ENCODE data around the gene TPSAB1.

The TPSAB1 gene

DNA sequence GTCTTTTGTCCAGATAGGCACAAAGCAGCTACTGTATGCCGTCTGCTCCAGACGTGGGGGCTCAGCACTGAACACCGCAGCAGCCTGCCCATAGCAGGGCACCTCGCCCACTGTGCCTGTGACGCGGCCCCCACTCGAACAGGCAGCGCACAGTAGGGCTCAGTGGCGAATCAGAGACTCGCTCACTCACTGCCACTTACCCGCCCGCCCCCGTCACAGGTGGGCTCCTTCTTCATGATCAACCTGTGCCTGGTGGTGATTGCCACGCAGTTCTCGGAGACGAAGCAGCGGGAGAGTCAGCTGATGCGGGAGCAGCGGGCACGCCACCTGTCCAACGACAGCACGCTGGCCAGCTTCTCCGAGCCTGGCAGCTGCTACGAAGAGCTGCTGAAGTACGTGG lies 39.1 kb upstream of the TPSAB1 start:
- TF ChIP-seq, protein P1, sequence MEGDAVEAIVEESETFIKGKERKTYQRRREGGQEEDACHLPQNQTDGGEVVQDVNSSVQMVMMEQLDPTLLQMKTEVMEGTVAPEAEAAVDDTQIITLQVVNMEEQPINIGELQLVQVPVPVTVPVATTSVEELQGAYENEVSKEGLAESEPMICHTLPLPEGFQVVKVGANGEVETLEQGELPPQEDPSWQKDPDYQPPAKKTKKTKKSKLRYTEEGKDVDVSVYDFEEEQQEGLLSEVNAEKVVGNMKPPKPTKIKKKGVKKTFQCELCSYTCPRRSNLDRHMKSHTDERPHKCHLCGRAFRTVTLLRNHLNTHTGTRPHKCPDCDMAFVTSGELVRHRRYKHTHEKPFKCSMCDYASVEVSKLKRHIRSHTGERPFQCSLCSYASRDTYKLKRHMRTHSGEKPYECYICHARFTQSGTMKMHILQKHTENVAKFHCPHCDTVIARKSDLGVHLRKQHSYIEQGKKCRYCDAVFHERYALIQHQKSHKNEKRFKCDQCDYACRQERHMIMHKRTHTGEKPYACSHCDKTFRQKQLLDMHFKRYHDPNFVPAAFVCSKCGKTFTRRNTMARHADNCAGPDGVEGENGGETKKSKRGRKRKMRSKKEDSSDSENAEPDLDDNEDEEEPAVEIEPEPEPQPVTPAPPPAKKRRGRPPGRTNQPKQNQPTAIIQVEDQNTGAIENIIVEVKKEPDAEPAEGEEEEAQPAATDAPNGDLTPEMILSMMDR (IDR thresholded peaks at IDR 0.05; ENCODE audit: borderline replicate concordance, control extremely low read depth, extremely low read depth, insufficient read depth, missing control alignments) = no peak
- no peak for DNase-seq (ENCODE audit: low spot score)
- in situ Hi-C loops (cut with MboI; ENCODE audit: low sequenced_read_pairs, unreplicated experiment) = loop anchor here (25.0 kb wide), 1 partner anchor 111 kb away; the partner anchor contains the start of gene UBE2I

- TF ChIP-seq, protein P1 (IDR thresholded peaks at IDR 0.05; ENCODE audit: borderline replicate concordance, control extremely low read depth, extremely low read depth, insufficient read depth, missing control alignments) = no peak
- DNase-seq (ENCODE audit: low spot score) = no peak
- in situ Hi-C loops (cut with MboI; ENCODE audit: low sequenced_read_pairs, unreplicated experiment) = loop anchor here (25.0 kb wide), 1 partner anchor 110 kb away; the partner anchor contains the start of gene UBE2I
Observed at GRCh38 chr16:1202274-1202673, 38.2 kb upstream of the TPSAB1 start.

DNA sequence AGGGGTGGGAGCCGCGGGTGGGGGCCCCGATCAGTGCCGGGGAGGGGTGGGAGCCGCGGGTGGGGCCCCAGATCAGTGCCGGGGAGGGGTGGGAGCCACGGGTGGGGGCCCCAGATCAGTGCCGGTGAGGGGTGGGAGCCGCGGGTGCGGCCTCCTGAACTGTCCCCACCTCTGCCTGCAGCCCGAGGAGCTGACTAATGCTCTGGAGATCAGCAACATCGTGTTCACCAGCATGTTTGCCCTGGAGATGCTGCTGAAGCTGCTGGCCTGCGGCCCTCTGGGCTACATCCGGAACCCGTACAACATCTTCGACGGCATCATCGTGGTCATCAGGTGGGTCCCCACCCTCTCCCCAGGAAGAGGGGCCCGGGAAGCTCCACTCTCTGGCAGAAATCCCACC lies 35.6 kb upstream of the TPSAB1 start:
- TF ChIP-seq, protein P1 (IDR thresholded peaks at IDR 0.05; ENCODE audit: borderline replicate concordance, control extremely low read depth, extremely low read depth, insufficient read depth, missing control alignments) = no peak
- no peak for DNase-seq (ENCODE audit: low spot score)
- in situ Hi-C loops (cut with MboI; ENCODE audit: low sequenced_read_pairs, unreplicated experiment) = loop anchor here (25.0 kb wide), 1 partner anchor 107 kb away; the partner anchor contains the start of gene UBE2I

DNA sequence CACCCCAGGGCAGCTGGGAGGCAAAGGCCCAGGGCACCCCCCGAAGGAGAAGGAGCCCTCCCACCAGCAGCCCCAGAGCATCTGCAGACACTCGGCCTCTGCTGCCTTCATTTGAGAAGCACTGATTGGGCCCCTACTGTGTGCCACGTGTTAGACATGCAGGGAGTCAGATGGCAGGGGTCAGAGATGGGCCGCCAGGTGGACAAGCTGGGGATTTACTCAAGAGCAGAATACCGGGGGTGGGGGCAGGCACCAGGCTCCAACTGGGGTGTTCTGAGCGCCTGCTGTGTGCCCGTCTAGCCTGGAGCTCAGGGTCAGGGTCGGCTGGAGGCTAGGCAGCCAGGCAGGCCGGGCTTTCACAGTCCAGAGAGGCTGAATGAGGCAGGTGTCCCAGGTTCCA lies 34.2 kb upstream of the TPSAB1 start:
- TF ChIP-seq, protein P1 (IDR thresholded peaks at IDR 0.05; ENCODE audit: borderline replicate concordance, control extremely low read depth, extremely low read depth, insufficient read depth, missing control alignments) = no peak
- no peak for DNase-seq (ENCODE audit: low spot score)
- in situ Hi-C loops (cut with MboI; ENCODE audit: low sequenced_read_pairs, unreplicated experiment) = loop anchor here (25.0 kb wide), 1 partner anchor 106 kb away; the partner anchor contains the start of gene UBE2I

GRCh38 chr16:1206786-1207185 lies 33.7 kb upstream of the TPSAB1 start:
- no peak for DNase-seq (ENCODE audit: low spot score)
- TF ChIP-seq, protein P1 (IDR thresholded peaks at IDR 0.05; ENCODE audit: borderline replicate concordance, control extremely low read depth, extremely low read depth, insufficient read depth, missing control alignments) = no peak
- in situ Hi-C loops (cut with MboI; ENCODE audit: low sequenced_read_pairs, unreplicated experiment) = loop anchor here (25.0 kb wide), 1 partner anchor 106 kb away; the partner anchor contains the start of gene UBE2I

DNA sequence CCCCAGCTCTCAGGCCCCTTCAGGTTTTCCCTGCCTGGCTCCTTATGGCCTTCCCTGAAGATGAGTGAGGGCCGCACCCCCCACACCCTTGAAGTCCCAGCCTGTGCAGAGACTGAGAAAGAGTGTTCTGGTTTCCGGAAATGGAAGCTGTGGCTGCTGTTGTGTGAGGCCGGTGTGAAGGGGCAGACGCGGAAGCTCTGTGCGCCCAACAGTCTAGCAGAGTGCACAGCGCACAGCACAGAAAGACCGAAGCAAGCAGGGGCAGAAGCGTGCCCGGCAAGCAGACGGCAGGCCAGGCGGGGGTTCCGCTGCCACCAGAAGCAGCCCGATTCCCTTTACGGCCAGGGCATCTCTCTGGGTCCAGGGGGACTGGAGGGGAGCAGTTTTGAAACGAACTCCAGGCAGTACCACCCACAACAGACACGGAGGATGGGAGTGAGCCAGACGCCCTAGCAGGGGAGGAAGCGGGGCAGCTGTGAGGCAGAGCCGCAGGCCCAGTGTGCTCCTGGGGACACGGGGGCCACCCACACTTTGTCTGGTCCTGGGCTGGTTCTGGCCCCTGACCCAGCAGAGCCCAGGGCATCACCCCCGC lies 32.2 kb upstream of the TPSAB1 start:
- in situ Hi-C loops (cut with MboI; ENCODE audit: low sequenced_read_pairs, unreplicated experiment) = loop anchor here (25.0 kb wide), 1 partner anchor 104 kb away; the partner anchor contains the start of gene UBE2I
- DNase-seq (ENCODE audit: low spot score) = no peak
- TF ChIP-seq, protein P1 (IDR thresholded peaks at IDR 0.05; ENCODE audit: borderline replicate concordance, control extremely low read depth, extremely low read depth, insufficient read depth, missing control alignments) = no peak

Data from GM13976 (cell line).